ENCODE results near the gene ASRGL1.
A peak's percentile ranks its signal among the peaks of the same experiment; 100 is the strongest.
"Not testable (repeated sequence)": the region's sequence is repeated elsewhere in the genome, so short reads cannot be mapped to it uniquely, and the experiment has no call there.

Gene ASRGL1

DNA sequence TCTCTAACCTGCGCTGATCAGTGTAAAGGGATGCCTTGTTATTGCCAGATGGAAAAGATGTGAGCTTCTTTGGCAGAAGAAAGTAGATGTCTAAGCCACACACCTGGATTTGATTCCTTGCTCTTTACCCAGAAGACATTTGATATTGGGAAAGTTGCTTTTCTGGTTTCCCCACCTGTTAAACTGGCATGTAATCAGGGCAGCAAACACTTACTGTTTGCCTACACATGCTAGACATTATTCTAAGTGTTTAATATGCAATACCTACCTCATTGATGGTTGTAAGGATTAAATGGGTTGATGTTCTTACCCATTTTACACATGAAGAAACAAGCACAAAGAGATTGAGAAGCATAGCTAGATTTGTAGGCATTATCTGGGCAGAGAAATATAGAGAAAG is 16.6 kb downstream of the ASRGL1 start:
- DNase-seq = no peak

DNA sequence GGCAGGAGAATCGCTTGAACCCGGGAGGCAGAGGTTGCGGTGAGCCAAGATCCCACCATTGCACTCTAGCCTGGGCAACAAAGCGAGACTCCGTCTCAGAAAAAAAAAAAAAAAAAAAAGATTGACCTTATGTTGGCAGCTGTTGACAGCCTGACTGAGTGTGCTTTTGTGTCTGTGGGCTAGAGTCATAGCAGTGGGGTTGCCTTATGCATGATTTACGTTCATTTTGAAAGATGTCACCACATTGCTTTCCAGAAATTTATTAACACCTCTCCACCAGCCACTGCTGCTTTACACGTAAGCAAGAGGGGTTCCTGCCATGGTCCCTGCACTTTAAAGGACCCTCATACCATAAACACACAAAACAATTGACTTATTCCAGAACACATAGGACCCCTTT is 21.0 kb downstream of the ASRGL1 start:
- DNase-seq = no peak

DNA sequence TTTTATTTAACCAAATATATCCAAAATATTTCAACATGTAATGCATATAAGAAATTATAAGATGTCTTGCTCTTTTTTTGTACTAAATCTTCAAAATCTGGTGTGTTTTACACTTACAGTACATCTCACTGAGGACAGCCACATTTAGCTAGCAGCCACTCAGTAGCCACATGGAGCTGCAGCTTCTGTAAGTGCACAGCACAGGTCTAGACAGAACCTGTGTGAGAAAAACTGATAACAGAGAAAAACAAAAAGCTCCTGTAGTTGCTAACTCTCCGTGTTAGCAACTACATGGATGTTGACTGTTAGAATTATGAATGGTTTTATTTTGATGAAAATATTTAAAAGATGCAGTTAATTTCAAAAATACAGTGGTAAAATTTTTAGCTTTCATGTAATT is 22.2 kb downstream of the ASRGL1 start:
- no peak for DNase-seq

DNA sequence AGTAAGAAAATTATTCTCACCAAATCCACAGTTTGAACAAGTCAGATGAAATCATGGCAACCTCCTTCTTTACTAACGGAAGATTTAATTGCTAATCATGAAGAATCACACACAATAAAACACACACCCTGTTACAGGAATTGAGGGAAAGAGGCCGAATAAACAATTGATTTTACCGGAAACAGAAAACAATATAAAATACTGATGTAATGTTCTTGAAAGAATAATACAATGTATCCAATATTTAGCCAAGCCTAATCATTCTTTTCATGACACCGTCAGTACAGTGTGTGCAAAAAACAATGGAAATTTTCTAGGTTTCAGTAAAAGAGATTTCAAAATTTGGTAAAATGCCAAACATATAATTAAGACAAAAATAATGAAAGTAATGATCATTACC is 23.4 kb downstream of the ASRGL1 start:
- DNase-seq = no peak

DNA sequence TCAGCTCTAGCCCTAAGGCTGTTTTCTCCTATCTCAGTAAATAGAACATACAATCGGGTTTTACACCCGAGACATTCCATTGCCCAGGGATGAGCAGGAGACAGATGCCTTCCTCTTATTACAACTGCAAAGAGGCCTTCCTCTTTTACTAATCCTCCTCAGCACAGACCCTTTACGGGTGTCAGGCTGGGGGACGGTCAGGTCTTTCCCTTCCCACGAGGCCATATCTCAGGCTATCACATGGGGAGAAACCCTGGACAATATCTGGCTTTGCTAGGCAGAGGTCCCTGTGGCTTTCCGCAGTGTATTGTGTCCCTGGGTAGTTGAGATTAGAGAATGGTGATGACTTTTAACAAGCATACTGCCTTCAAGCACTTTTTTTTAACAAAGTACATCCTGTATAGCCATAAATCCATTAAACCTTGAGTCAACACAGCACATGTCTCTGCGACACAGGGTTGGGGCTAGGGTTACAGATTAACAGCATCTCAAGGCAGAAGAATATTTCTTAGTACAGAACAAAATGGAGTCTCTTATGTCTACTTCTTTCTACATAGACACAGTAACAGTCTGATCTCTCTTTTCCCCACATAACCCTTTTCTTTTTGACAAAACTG is 31.7 kb downstream of the ASRGL1 start:
- not testable (repeated sequence) for DNase-seq

DNA sequence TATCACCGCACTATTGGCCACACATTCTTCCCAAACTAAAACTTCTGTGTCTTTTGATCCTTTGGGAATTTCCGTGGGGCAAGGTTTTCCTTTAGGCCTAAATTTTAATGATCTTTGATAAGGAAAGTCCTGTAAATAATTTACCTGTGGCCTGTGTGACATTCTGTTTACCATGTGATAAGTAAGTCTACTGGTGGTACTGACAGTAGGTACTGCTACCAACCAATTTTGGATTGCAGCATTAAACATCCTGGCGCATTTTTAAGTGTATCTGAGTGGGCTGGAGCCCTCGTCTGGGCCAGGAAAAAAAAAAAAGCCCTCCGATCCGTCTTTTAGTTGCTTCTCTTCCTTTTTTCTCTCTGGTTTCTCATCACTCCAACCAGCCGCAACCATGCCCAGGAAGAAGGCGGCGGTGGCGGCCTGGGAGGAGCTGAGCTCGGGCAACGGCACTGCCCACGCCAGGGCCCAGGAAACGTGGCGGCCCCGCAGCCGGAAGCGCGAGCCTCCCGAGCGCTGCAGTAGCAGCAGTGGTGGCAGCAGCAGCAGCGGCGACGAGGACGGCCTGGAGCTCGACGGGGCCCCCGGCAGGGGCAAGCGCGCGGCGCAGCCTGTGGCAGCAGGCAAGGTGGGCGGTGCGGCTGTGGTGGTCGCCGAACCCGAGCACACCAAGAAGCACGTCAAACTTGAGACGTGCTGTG is 33.6 kb downstream of the ASRGL1 start:
- DNase-seq = peak; percentile 40

DNA sequence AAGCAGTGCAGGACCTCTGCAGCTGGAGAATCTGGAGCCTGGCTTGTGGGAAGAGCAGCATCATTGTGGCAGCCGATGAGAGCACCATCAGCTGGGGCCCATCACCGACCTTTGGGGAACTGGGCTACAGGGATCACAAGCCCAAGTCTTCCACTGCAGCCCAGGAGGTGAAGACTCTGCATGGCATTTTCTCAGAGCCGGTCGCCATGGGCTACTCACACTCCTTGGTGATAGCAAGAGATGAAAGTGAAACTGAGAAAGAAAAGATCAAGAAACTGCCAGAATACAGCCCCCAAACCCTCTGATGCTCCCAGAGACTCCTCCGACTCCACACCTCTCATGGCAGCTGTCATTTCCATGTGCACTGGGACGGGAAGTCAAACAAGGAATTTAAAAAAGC is 35.6 kb downstream of the ASRGL1 start:
- no peak for DNase-seq

DNA sequence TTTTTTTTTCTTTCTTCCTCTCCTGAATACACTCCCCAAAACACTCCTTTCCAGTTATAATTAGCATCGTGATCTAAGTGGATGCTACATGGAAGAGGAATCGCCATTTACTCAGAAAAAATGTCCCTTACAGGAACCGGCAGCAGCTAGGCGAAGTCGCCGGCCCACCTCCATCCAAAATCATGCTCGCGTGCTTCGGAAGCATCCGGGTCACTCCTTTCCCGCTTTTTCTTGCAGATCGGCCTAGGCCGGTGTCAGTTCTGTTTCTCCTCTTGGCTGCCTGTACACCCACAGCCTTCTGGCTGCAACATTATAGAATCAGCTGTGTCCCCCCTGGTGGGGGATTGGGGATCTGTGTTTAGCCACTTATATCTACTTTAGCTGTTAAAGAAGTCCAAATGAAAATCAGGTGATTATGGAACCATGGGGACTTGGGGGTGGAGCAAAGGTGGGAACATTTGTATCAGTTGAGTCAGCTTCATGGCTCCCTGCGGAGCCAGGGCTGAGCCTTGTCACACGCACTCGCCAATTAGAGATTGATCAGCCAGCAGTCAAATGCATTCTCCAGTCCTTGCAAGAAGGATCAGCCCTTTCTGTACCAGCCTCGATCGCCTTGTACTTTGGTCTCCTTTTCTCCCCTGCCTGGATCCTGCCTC is 36.3 kb downstream of the ASRGL1 start:
- DNase-seq = no peak

DNA sequence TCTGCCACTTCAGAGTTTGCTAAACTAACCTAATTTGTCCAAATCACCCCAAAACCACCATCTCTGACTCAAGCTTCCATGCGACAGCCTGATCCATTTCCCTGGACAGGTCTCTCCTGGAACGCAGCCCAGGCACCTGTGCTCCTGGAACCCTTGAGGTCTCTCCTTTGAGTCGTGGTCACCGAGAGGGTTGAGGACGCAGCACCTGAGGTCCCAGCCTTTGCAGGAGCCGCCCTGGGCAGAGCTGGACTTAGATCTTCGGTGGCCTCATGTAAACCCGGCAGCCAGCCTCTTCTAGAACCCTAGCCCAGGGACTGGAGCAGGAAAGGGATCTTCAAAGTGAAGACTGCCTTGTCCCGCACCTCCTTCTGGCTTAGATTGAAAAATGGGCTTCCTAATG is 37.6 kb downstream of the ASRGL1 start:
- no peak for DNase-seq

DNA sequence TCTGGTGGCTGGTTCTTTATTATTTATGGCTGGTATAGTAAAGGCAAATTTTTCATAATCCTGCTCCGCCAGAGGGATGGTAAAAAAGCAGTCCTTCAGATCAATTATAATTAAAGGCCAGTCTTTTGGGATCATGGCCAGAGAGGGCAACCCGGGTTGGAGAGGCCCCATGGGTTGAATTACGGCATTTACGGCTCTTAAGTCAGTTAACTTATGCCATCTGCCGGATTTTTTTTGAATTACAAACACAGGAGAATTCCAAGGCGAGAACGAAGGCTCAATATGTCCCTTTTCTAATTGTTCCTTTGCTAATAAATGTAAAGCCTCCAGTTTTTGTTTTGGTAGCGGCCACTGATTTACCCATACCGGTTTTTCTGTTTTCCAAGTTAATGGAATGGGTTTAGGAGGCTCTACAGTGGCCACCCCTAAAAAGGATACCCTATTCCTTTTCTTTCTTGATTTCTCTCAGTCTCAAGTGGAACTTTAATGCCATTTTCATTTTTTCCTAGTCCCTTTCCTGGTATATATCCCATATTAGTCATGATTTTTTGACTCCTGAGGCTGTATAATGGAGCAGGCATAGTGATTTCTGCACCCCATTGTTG is 41.3 kb downstream of the ASRGL1 start:
- DNase-seq = not testable (repeated sequence)

DNA sequence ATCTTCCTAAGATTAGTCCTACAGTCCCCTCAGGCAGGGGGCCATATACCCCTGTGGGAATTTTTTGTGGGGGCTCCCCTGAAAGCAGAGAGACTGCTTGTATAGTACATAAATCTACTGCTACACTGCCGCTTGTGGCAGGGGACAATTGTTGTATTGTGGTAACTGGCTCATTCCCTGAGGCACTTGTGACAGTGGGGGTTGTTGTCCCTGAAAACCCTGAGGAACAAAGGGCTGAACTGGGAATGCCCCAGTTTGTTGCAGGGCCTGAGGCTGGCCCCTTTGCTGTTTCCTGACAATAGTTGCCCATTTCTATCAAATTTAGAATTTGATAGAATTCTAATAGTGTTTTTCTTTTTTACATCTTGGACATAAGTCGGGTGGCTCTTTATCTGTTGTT is 42.3 kb downstream of the ASRGL1 start:
- not testable (repeated sequence) for DNase-seq

DNA sequence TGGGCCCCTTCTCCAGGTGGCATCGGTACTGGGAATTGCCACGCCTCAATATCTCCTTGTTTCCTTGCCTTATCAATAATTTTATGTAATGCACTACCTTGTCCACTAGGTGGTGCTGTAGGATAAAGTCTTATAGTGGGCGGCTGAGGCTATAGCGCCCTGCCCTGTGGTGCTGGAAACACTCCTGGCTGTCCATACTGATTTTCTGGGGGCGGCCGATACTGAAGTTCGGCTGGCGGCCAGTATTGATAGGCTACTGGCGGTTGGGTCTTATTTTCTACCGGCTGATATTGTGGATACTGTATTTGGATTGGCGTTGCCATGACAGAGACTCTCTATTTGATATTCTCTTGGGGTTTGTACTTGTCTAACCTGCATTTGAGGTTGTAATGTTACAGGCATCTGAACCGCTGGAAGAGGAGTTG is 43.6 kb downstream of the ASRGL1 start:
- DNase-seq = not testable (repeated sequence)

DNA sequence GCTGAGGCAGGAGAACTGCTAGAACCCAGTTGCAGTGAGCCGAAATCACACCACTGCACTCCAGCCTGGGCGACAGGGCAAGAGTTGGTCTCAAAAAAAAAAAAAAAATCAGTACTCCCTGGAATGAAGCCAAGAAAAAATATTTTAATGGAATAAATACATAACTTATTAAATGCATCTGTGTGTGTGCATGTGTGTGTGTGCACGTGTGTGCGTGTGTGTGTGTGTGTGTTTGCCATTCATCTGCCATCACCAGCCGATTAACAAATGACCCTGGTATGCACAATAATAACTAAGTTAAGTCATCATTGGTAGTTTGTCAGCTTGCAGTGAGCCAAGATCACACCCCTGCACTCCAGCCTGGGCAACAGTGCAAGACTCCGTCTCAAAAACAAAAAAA is 46.6 kb downstream of the ASRGL1 start:
- no peak for DNase-seq

DNA sequence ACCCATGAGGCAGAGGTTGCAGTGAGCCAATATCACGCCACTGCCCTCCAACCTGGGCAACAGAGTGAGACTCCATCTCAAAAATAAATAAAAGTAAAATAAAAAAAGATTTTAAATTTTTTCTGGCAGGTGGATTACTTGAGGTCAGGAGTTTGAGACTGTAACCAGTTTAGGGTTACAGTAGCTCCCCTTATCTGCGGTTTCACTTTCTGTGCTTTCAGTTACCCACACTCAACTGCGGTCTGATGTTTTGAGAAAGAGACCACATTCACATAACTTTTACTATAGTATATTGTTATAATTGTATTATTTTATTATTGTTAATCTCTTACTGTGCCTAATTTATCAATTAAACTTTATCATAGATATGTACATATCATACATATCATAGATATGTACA is 48.8 kb downstream of the ASRGL1 start:
- not testable (repeated sequence) for DNase-seq

DNA sequence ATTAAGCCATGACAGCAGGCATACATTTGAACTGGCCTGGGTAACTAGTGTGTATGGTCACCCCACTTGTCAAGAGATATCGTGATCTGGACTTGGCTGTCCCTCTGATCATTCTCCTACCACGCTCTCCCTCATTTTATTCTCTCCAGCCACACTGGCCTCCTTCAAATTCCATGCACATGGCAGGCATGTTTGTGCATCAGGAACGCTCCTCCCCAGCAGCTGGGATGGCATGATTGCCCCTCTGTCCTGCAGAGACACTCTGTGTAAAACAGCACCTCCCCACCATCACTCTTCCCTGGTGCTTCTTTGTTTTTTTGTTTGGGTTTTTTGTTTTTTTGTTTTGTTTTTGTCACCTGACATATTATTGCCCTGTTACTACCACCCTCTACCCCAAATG is 50.1 kb downstream of the ASRGL1 start:
- DNase-seq = no peak

DNA sequence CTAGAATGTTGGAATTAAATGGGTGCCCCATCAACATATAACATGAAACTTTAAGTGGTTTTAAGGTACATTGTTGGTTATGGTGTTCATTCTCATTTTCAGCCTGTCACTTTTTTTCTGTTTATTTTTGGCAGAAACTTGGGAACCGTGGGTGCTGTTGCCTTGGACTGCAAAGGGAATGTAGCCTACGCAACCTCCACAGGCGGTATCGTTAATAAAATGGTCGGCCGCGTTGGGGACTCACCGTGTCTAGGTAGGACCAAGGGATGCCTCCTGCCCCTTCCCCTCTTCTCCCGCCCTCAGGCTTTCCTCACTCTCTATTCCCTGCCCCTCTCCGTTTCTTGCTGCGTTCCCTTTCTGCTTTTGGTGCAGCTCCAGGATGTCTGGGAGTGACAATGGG is 51.8 kb downstream of the ASRGL1 start:
- no peak for DNase-seq

DNA sequence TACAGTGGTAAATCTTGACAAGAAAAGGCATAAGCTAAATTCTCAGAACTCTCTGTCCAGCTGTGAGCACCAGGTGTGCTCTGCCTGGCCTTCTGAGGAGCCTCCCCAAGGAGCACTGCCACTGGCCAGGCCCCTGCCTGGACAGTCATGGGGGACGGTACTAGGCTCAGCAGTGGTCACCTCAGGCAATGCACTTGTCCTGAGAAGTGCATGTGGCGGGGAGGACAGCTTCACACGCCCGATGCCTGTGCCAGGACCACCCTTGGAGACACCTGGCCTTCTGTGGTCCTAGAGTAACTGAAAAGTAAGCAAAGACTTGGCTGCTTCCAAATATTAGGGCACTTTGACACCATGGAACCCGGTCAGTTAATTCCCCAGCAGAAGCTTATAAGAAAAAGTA is 53.0 kb downstream of the ASRGL1 start:
- no peak for DNase-seq

DNA sequence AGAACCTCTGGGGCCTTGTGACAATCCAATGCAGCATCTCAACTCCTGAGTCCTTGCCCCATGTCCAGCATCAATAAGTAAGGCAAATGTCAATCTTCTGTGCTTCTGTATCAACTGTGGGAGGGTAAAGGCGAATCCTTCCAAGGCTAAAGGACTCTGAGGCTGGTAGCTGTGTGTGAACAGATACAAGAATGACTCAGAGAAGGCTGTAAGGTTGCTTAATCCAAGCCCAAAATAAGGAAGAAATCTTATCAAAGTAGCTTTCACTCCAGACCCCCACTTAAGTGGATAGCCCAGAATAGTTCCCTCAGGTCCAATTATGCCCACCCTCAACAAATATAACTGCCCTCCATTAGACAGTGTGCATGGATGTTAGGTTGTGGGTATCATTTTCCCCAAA is 53.5 kb downstream of the ASRGL1 start:
- DNase-seq = no peak

DNA sequence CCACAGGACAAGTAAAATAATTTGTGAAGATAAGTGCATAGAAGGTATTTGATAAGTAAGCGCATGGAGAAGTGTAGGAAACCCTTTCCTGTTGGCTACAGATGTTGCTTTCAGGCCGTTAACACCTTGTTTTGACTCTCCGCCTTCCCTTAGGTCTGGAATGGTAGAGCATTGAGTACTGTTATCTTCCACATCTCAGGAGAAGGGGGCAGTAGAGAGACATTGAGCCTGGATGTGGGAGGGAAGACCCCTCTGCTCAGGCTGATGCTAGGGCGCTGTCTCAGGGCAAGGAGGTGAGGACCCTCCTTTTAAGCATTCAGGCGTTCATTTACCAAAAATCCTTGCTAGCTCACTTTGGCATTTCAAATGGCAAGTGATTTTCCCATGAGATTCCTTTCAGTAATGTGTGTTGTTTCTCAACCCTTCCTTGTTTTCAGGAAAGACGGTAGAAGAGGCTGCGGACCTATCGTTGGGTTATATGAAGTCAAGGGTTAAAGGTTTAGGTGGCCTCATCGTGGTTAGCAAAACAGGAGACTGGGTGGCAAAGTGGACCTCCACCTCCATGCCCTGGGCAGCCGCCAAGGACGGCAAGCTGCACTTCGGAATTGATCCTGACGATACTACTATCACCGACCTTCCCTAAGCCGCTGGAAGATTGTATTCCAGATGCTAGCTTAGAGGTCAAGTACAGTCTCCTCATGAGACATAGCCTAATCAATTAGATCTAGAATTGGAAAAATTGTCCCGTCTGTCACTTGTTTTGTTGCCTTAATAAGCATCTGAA is 54.6 kb downstream of the ASRGL1 start:
- DNase-seq = no peak

DNA sequence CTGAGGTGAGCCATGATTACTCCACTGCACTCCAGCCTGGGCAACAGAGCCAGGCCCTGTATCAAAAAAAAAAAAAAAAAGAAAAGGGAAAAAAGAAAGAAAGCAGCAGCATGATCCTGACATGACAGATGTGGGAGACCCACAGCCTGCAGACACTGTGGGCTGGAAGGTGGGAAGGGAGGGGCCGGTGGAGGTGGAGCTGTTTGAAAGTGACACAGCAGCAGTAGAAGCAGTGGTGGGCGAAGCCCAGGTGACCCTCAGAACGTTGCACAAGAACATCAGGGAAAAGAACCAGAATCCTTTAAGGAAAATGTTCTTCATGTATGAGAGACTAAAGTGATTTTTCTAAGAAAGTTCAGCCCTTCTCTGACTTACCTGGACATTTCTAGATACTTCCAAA is 55.3 kb downstream of the ASRGL1 start:
- DNase-seq = no peak

DNA sequence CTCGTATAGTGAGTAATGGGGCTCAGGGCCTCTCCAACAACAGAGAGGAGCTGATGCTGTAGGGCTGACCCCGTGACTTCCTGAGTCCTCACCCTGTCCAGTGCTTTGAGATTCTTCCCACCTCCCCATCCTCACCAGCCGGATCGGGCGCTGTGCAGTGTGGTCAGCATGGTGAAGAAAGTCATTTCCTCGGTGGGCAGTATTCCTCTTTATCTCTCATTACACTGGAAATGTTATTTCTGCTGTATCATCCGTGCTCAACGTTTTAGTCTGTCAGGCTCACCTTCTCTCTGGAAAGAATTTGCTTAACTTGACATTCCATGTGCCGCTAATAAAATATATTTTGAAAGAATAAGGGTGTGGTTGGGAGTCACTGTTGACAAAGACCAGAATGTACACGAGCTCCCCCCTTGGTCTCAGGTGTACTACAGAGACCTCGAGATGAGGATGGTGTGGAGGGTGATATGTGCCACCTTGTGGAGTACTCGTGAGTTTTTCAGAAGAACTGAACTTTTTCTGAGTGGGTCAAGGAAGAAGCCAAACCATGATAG is 55.9 kb downstream of the ASRGL1 start:
- DNase-seq = no peak

DNA sequence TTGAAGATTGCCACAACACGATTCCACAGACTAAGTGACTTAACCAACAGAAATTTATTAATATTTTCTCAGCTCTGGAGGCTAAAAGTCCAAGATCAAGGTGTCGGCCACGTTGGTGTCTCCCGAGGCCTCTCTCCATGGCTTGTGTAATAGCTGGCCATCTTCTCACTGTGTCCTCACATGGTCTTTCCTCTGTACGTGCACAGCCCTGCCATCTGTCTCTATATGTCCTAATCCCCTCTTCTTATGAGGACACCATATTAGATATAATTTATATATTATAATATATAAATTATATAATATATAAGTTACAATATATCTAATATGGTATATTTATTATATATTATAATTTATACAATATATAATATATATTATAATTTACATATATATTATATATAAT is 56.5 kb downstream of the ASRGL1 start:
- DNase-seq = no peak

All from stimulated activated CD4-positive, alpha-beta T cell treated with anti-CD3 and anti-CD28 coated beads, Interleukin-12 subunit alpha, Interleukin-12 subunit beta, amount 100 ng/mL, for 4 hours (primary cell).